ENCODE data around the gene TUBGCP3.

DNA sequence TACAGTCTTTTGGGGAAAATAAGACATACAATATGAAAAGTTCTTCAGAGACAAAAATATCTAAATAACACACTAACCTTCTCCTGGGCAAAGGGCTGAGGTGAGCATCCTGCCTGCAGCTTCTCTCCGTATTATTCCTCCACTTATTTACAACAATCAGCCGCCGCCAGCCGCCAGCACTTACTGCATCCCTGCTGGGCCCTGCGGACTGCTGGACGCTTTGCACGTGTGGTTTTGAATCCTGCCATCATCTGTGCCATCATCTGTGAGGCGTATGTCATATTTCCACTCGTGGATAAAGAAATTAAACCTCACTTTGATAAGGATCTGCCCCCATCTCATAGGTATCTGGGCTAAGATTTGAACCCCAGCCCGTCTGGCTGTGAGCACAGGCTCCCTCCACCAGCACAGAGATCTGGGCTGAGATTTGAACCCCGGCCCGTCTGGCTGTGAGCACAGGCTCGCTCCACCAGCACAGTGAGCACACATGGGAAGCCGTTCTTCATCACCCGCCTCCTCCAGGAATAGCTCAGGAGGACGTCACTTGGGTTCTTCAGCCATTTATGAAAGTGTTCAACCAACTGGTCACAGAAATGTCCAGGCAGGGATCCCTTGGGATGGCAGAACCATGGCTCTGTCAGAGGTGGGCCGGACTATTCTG lies 35.2 kb upstream of the TUBGCP3 start:
- TF ChIP-seq, protein P1, sequence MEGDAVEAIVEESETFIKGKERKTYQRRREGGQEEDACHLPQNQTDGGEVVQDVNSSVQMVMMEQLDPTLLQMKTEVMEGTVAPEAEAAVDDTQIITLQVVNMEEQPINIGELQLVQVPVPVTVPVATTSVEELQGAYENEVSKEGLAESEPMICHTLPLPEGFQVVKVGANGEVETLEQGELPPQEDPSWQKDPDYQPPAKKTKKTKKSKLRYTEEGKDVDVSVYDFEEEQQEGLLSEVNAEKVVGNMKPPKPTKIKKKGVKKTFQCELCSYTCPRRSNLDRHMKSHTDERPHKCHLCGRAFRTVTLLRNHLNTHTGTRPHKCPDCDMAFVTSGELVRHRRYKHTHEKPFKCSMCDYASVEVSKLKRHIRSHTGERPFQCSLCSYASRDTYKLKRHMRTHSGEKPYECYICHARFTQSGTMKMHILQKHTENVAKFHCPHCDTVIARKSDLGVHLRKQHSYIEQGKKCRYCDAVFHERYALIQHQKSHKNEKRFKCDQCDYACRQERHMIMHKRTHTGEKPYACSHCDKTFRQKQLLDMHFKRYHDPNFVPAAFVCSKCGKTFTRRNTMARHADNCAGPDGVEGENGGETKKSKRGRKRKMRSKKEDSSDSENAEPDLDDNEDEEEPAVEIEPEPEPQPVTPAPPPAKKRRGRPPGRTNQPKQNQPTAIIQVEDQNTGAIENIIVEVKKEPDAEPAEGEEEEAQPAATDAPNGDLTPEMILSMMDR (IDR thresholded peaks at IDR 0.05; ENCODE audit: low read depth, low read length, missing input control): no peak
- TF ChIP-seq, protein P2, sequence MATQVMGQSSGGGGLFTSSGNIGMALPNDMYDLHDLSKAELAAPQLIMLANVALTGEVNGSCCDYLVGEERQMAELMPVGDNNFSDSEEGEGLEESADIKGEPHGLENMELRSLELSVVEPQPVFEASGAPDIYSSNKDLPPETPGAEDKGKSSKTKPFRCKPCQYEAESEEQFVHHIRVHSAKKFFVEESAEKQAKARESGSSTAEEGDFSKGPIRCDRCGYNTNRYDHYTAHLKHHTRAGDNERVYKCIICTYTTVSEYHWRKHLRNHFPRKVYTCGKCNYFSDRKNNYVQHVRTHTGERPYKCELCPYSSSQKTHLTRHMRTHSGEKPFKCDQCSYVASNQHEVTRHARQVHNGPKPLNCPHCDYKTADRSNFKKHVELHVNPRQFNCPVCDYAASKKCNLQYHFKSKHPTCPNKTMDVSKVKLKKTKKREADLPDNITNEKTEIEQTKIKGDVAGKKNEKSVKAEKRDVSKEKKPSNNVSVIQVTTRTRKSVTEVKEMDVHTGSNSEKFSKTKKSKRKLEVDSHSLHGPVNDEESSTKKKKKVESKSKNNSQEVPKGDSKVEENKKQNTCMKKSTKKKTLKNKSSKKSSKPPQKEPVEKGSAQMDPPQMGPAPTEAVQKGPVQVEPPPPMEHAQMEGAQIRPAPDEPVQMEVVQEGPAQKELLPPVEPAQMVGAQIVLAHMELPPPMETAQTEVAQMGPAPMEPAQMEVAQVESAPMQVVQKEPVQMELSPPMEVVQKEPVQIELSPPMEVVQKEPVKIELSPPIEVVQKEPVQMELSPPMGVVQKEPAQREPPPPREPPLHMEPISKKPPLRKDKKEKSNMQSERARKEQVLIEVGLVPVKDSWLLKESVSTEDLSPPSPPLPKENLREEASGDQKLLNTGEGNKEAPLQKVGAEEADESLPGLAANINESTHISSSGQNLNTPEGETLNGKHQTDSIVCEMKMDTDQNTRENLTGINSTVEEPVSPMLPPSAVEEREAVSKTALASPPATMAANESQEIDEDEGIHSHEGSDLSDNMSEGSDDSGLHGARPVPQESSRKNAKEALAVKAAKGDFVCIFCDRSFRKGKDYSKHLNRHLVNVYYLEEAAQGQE (IDR thresholded peaks at IDR 0.05): no peak
- no peak for TF ChIP-seq TAF1 (conservative IDR thresholded peaks at IDR 0.05)
- TF ChIP-seq FOXA2 (IDR thresholded peaks at IDR 0.05): no peak
